OCI-LY3 (cell line): ENCODE data around the gene CPED1.
A peak's percentile ranks its signal among the peaks of the same experiment; 100 is the strongest.

Experiments
- H2AFZ ChIP-seq: fragments of 200-600, 300-600 bp; shearing (Covaris generic); 2 replicates; pipeline ENCODE4 v1.6.0; 2014; ENCODE audit warnings: antibody characterized with exemption, low read depth, low read length
- H3K27ac ChIP-seq: fragments of 200-600, 300-600 bp; sonication (generic); 2 replicates; pipeline ENCODE4 v1.5.1; 2014; ENCODE audit warnings: mild to moderate bottlenecking, low read length, moderate library complexity, mixed read lengths
- H3K27me3 ChIP-seq: fragments of 200-600, 300-600 bp; sonication (generic); 2 replicates; pipeline ENCODE4 v1.6.1; 2014; ENCODE audit warnings: low read depth, low read length, mixed read lengths
- H3K36me3 ChIP-seq: fragments of 200-600, 300-600 bp; sonication (generic); replicated peaks from 2 replicates; pipeline ENCODE3; 2014; ENCODE audit warnings: low read depth, low read length, mixed read lengths
- H3K4me1 ChIP-seq: fragments of 300-600, 200-600 bp; sonication (generic); 2 replicates; pipeline ENCODE4 v1.6.1; 2014; ENCODE audit warnings: low read length, mixed read lengths
- H3K4me2 ChIP-seq: fragments of 200-600, 300-600 bp; sonication (generic); 2 replicates; pipeline ENCODE4 v1.6.1; 2014; ENCODE audit warnings: low read length, mixed read lengths
- H3K4me3 ChIP-seq: fragments of 300-600, 200-600 bp; sonication (generic); 2 replicates; pipeline ENCODE4 v1.5.1; 2014; ENCODE audit warnings: antibody characterized with exemption, mild to moderate bottlenecking, low read length, moderate library complexity
- H3K79me2 ChIP-seq: fragments of 300-600, 200-600 bp; shearing (Covaris generic); 2 replicates; pipeline ENCODE4 v1.6.1; 2014; ENCODE audit warnings: mild to moderate bottlenecking, low read length, mixed read lengths
- H3K9ac ChIP-seq: fragments of 300-600, 200-600 bp; shearing (Covaris generic); 2 replicates; pipeline ENCODE4 v1.6.0; 2014; ENCODE audit warnings: mild to moderate bottlenecking, low read length, moderate library complexity
- H3K9me3 ChIP-seq: fragments of 200-600, 300-600 bp; shearing (Covaris generic); 2 replicates; pipeline ENCODE4 v1.6.1; 2014; ENCODE audit warnings: low read length, mixed read lengths; ENCODE audit not compliant: insufficient read depth
- H4K20me1 ChIP-seq: fragments of 200-600, 300-600 bp; sonication (generic); 2 replicates; pipeline ENCODE4 v1.6.1; 2016; ENCODE audit warnings: low read length, mixed read lengths; ENCODE audit not compliant: insufficient read depth
- EZH2phosphoT487 ChIP-seq: fragments of 200-600 bp; shearing (Covaris generic); IDR thresholded peaks from 2 replicates; pipeline ENCODE4 v1.6.1; 2018; ENCODE audit warnings: antibody characterized with exemption, mixed run types, low read depth
- TF ChIP-seq, protein P1 (sequence below): fragments of 200-600, 300-600 bp; sonication (generic); IDR thresholded peaks from 2 replicates; pipeline ENCODE4 v1.5.1; 2014; ENCODE audit warnings: antibody characterized with exemption, low read length, low read depth

CPED1 gene

DNA sequence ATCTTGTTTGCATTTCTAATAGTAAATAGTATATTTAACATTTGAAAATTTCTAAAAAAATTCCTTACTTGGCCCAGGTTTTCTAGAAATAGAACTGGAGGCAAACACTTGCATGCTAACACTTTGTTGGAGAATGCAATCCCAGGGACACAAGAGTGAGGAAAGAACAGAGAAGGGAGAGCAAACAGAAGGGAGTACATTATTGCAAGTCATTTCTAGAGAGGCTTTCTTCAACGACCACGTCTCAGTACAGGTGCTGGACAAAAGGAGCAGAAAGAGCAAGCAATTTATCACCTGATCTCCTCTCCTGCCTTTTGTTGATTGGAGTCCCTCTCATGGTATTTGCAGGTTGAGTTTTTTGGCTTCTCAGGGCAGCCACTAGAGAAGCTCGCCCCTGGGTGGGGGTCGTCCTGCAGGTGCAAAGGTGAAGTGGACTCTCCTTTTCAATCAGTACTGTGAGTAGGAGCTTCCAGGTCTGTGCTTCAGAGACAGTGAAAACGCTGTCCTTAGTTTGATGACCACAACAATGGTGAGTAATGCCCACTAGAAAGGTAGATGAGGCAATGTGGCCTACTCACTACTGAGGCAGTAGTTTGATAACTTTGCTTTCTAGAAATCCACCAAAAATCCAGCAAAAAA, 5.2 kb downstream of the CPED1 start:
- Histone ChIP-seq H3K79me2 (no peaks in the 10 kb centered on the region), H2AFZ (no peak overlapping the region), H3K4me3 (no peak overlapping the region)

DNA sequence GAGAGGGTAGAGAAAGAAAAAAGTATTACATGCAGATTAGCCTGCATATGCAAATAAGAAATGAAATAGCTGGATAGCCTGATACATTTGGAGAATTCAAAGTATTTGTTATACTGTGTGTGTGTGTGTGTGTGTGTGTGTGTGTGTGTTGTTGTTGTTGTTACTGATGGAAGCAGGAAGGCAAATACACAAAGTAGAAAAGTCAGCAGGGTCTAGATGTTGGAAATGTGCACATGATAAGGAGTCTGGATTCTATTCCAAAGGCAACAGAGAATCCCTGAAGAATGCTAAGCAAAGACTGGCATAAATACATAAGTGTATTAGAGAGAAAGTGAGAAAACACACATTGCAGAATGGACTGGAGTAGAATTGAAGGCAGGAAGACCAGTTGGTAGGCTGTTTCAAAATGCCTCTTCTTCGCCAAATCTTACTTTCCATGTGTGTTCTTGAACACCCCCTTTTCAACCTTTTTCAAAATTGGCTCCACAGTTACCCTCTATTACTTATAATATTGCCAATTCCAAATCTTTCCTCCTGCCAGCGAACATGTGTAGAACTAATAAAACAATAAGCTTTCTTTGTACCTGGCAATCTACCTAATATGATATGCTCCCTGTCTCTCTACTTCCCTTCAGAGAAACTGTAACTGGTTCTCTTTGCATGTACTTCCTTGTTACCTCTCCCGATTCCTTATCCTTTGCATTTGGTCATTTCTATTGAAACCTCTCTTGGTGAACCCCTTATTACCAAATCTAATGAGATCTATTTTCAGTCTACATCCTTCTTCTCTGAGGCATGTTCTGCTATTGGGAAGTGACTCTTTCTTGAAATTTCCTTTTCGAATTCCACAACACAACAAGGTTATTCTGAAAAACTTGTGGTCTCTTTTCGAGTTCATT, 6.2 kb downstream of the CPED1 start:
- no peaks in the 10 kb centered on the region for H3K79me2 ChIP-seq
- H3K9me3 ChIP-seq, result no peaks in the 10 kb centered on the region
- no peak overlapping the region for H3K4me3 ChIP-seq
- no peak overlapping the region for H2AFZ ChIP-seq
- H4K20me1 ChIP-seq, result no peaks in the 10 kb centered on the region
- H3K4me1 ChIP-seq, result peaks cover 33% of the 10 kb centered on the region
- TF ChIP-seq, protein P1, sequence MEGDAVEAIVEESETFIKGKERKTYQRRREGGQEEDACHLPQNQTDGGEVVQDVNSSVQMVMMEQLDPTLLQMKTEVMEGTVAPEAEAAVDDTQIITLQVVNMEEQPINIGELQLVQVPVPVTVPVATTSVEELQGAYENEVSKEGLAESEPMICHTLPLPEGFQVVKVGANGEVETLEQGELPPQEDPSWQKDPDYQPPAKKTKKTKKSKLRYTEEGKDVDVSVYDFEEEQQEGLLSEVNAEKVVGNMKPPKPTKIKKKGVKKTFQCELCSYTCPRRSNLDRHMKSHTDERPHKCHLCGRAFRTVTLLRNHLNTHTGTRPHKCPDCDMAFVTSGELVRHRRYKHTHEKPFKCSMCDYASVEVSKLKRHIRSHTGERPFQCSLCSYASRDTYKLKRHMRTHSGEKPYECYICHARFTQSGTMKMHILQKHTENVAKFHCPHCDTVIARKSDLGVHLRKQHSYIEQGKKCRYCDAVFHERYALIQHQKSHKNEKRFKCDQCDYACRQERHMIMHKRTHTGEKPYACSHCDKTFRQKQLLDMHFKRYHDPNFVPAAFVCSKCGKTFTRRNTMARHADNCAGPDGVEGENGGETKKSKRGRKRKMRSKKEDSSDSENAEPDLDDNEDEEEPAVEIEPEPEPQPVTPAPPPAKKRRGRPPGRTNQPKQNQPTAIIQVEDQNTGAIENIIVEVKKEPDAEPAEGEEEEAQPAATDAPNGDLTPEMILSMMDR, result no peak
- TF ChIP-seq EZH2phosphoT487, result no peak
- H3K36me3 ChIP-seq, result no peaks in the 10 kb centered on the region
- no peak overlapping the region for H3K27ac ChIP-seq
- no peak overlapping the region for H3K9ac ChIP-seq
- H3K4me2 ChIP-seq, result no peak overlapping the region
- H3K27me3 ChIP-seq, result peaks cover 50% of the 10 kb centered on the region

More for the DNA sequence above, 5.2 kb downstream of the CPED1 start:
- no peak overlapping the region for H3K27ac ChIP-seq
- peaks cover 44% of the 10 kb centered on the region for H3K4me1 ChIP-seq
- H4K20me1 ChIP-seq, result no peaks in the 10 kb centered on the region
- H3K4me2 ChIP-seq, result no peak overlapping the region
- no peak overlapping the region for H3K9ac ChIP-seq
- TF ChIP-seq, protein P1, result no peak
- no peak for TF ChIP-seq EZH2phosphoT487
- no peaks in the 10 kb centered on the region for H3K36me3 ChIP-seq
- peaks cover 54% of the 10 kb centered on the region for H3K27me3 ChIP-seq
- no peaks in the 10 kb centered on the region for H3K9me3 ChIP-seq

DNA sequence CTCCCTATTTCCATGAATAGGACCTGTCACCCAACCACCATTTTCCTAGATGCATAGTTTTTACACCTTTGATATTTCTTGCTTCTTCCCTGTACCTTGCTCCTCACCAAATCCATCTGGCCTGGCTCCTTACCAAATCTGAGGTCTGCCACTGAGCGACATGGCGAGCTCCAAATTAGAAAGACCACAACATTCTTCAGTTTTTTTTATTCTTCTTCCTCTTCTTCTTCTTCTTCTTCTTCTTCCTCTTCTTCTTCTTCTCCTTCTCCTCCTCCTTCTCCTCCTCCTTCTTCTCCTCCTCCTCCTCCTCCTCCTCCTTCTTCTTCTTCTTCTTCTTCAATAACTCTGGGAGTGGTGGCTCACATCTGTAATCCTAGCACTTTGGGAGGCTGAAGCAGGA, 7.1 kb downstream of the CPED1 start:
- Histone ChIP-seq H3K27me3 (peaks cover 42% of the 10 kb centered on the region), H3K4me3 (no peak overlapping the region), H3K36me3 (no peaks in the 10 kb centered on the region), H3K9me3 (no peaks in the 10 kb centered on the region), H3K79me2 (no peaks in the 10 kb centered on the region), H2AFZ (no peak overlapping the region), H3K27ac (no peak overlapping the region), H3K9ac (no peak overlapping the region), H3K4me2 (no peak overlapping the region), H4K20me1 (no peaks in the 10 kb centered on the region), H3K4me1 (peaks cover 29% of the 10 kb centered on the region)
- TF ChIP-seq, protein P1, result no peak
- no peak for TF ChIP-seq EZH2phosphoT487

DNA sequence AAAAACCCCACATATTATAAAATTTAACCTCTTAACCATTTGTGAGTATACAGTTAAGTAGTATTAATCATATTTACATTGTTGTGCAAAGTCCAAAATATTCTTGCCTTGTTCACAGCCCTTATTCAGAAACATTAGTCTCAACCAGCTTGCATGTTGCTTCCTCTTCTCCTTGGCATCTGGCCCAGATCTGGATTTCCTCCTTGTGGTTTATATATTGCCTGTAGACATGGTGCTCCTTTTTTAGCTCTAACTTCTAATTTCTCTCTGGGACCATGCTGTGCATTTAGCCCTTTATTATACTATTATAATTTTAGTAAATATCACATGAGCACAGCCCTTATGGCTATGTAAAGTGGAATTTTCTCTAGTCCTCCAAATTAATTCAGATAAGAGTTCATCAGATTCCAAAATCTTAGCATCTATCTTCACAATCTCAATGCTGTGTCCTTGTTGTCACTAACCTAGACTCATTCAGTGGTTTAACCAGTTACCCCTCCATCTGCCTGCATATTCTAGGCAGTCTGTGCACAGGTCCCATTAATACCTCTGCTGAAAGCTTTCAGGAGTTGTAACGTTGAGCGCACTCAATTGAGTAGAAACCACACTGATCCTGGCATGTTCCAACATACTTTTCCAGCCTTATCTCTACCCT, 7.9 kb downstream of the CPED1 start:
- Histone ChIP-seq H3K27ac (no peak overlapping the region), H3K4me2 (peak overlapping the region; percentile 30; the same call in 1 of the 2 replicates), H4K20me1 (no peaks in the 10 kb centered on the region), H3K9ac (no peak overlapping the region), H3K4me1 (peaks cover 24% of the 10 kb centered on the region), H3K27me3 (peaks cover 35% of the 10 kb centered on the region), H3K79me2 (no peaks in the 10 kb centered on the region), H3K36me3 (no peaks in the 10 kb centered on the region), H3K4me3 (no peak overlapping the region), H3K9me3 (no peaks in the 10 kb centered on the region), H2AFZ (no peak overlapping the region)
- no peak for TF ChIP-seq EZH2phosphoT487
- TF ChIP-seq, protein P1, result no peak
